Endothelial cell of coronary artery (primary cell): ENCODE measurements around the gene SLC30A5. TPM values are rescaled to one million over a fixed set of nuclear protein-coding genes. Genes with fewer than 3 reads are reported as not detected.

Experiments used
- total RNA-seq: library from RNA; depleted of rRNA; stranded (reverse); fragments of >200 nt; gene quantifications from 2 replicates; pipeline ENCODE4 v1.2.3, GENCODE V29; 2014

Gene SLC30A5
- total RNA-seq = 61.3 and 71.8 TPM in 2 replicates

GRCh38 chr5:69093771-69094482, at the start of gene SLC30A5:
TSS of gene SLC30A5 (plus strand) at chr5:69094014. CDS start at chr5:69094256, 242 bp downstream.

GRCh38 chr5:69166686-69167492, 73.1 kb downstream of the SLC30A5 start, which contains the start of gene CCNB1:
TSS of gene CCNB1 (plus strand) at chr5:69167150. CDS start at chr5:69167263, 113 bp downstream.

Other genes starting within 250 kb of the SLC30A5 start
- 73.4 and 172 TPM in 2 replicates for gene CCNB1, start 73.1 kb downstream of the SLC30A5 start, total RNA-seq
- gene CENPH, start 95.6 kb downstream of the SLC30A5 start, total RNA-seq = 5.5 and 6.1 TPM in 2 replicates
- 58.5 and 60.7 TPM in 2 replicates for gene CDK7, start 140.9 kb downstream of the SLC30A5 start, total RNA-seq
- 2.6 and 3.3 TPM in 2 replicates for gene CCDC125, start 238.8 kb downstream of the SLC30A5 start, total RNA-seq